ENCODE measurements around the gene ST14. TPM values are rescaled to one million over a fixed set of nuclear protein-coding genes. Genes with fewer than 3 reads are reported as not detected.
A peak's percentile ranks its signal among the peaks of the same experiment; 100 is the strongest.

ST14 gene
- total and polyA plus RNA-seq, 2 donors, result 9.5 to 13.4 TPM

DNA sequence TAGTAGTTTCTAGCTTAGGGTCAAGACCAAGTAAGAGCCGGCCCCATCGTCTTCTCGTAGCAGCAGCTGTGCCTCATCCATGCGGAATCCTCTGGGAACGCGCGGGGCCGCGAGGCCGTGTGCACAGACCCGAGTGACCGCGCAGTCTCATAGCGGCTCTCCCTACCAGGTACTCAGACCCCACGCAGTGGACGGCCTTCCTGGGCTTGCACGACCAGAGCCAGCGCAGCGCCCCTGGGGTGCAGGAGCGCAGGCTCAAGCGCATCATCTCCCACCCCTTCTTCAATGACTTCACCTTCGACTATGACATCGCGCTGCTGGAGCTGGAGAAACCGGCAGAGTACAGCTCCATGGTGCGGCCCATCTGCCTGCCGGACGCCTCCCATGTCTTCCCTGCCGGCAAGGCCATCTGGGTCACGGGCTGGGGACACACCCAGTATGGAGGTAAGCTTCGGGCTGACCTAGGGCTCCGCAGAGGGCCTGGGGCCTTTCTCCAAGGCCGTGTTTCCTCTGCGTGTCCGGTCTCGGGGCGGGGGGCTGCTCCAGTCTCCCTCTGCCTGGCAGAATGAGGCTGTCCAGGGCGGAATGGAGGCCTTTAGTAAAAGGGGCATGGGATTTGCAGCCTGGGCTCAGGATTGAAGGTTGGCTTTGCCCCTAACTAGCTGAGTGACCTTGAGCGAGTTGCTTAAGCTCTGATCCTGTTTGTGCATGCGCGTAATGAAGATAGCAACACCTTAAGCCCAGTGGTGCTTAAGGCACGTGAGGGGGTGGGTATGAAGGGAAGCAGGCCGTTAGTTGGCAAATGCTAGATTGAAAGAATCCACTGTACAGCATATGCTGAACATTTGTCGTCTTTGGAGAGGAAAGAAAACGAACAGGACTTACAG is 48.9 kb downstream of the ST14 start:
- no peak for DNase-seq (ENCODE audit: extremely low spot score)
- Histone ChIP-seq H3K4me1 (ENCODE audit: insufficient read depth) (no peaks in the 10 kb centered on the region), H3K4me3 (ENCODE audit: low read depth, low read length) (no peak overlapping the region), H3K27ac (ENCODE audit: low read depth) (no peak overlapping the region), H3K36me3 (ENCODE audit: insufficient read depth) (no peaks in the 10 kb centered on the region)
- WGBS, result 96% methylated on average over 45 of the region's 45 CpGs

DNA sequence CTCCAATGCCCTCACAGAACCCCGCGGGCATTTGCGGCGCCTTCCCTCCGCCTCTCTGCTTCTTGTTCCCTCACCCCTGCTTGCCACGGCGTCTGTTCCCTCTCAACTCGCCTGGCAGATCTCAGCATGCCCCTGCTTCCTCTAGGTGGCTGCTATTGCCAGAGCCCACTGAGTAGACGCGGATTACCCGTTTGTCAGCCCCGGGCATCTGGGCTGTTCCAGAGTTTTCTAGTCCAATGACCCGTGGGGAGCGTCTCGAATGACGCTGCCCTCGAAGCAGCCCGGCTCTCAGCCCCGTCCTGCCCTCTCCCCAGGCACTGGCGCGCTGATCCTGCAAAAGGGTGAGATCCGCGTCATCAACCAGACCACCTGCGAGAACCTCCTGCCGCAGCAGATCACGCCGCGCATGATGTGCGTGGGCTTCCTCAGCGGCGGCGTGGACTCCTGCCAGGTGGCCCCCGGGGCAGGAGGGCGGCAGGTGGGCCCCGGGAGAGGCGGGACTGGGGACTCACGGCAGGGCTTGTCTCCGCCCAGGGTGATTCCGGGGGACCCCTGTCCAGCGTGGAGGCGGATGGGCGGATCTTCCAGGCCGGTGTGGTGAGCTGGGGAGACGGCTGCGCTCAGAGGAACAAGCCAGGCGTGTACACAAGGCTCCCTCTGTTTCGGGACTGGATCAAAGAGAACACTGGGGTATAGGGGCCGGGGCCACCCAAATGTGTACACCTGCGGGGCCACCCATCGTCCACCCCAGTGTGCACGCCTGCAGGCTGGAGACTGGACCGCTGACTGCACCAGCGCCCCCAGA is 49.7 kb downstream of the ST14 start:
- WGBS, result 93% methylated on average over 53 of the region's 53 CpGs
- H3K36me3 ChIP-seq (ENCODE audit: insufficient read depth), result no peaks in the 10 kb centered on the region
- no peaks in the 10 kb centered on the region for H3K4me1 ChIP-seq (ENCODE audit: insufficient read depth)
- DNase-seq (ENCODE audit: extremely low spot score), result no peak
- no peak overlapping the region for H3K27ac ChIP-seq (ENCODE audit: low read depth)
- no peak overlapping the region for H3K4me3 ChIP-seq (ENCODE audit: low read depth, low read length)

DNA sequence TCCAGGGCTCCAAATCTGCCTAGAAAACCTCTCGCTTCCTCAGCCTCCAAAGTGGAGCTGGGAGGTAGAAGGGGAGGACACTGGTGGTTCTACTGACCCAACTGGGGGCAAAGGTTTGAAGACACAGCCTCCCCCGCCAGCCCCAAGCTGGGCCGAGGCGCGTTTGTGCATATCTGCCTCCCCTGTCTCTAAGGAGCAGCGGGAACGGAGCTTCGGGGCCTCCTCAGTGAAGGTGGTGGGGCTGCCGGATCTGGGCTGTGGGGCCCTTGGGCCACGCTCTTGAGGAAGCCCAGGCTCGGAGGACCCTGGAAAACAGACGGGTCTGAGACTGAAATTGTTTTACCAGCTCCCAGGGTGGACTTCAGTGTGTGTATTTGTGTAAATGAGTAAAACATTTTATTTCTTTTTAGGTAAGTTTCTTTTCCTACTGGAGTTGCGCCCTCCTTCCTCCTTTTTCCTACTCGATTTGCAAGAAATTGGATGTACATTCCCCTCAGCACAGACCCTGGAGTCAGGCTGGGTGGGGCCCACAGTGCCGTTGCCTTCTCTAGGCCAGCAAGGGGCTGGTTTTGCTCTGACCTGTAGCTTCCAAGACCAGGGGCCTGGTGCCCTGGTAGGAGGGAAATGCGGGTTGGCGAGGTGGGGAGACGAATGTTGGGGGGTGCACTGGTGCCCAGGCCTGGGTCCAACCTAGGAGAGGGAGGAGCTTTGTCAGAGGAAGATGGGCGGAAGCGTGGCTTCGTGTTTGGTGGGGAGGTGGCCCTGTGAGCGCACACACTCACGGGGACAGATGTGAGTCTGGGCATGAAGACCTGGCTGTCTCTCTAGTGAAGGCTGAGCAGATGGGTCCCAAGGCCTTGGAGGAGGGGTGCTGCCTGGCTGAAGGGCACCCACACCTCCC is 50.6 kb downstream of the ST14 start:
- Histone ChIP-seq H3K4me1 (ENCODE audit: insufficient read depth) (no peaks in the 10 kb centered on the region), H3K36me3 (ENCODE audit: insufficient read depth) (no peaks in the 10 kb centered on the region), H3K27ac (ENCODE audit: low read depth) (no peak overlapping the region), H3K4me3 (ENCODE audit: low read depth, low read length) (no peak overlapping the region)
- DNase-seq (ENCODE audit: extremely low spot score), result no peak
- WGBS, result 89% methylated on average over 23 of the region's 23 CpGs

DNA sequence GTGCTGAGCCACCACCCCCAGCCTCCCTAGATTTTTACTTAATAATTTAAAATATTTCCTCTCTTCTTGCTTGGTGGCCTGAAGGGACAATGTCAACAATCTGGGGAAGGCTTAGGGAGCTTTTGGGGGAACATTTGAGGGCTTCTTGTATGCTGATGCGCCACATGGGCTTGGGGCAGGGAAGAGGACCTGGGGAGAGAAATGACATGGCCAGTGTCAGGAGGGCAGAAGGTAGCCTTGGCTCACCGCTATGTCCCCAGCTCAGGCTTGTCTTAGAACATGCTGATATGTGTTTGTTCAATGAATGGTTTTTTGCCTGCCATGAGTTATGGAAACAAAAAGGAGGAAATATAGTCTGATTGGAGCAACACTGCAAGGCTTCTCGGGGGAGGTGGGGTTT is 51.6 kb downstream of the ST14 start:
- no peak overlapping the region for H3K27ac ChIP-seq (ENCODE audit: low read depth)
- H3K36me3 ChIP-seq (ENCODE audit: insufficient read depth), result no peaks in the 10 kb centered on the region
- WGBS, result 95% methylated on average over 3 of the region's 3 CpGs
- DNase-seq (ENCODE audit: extremely low spot score), result no peak
- H3K4me1 ChIP-seq (ENCODE audit: insufficient read depth), result no peaks in the 10 kb centered on the region
- H3K4me3 ChIP-seq (ENCODE audit: low read depth, low read length), result no peak overlapping the region

DNA sequence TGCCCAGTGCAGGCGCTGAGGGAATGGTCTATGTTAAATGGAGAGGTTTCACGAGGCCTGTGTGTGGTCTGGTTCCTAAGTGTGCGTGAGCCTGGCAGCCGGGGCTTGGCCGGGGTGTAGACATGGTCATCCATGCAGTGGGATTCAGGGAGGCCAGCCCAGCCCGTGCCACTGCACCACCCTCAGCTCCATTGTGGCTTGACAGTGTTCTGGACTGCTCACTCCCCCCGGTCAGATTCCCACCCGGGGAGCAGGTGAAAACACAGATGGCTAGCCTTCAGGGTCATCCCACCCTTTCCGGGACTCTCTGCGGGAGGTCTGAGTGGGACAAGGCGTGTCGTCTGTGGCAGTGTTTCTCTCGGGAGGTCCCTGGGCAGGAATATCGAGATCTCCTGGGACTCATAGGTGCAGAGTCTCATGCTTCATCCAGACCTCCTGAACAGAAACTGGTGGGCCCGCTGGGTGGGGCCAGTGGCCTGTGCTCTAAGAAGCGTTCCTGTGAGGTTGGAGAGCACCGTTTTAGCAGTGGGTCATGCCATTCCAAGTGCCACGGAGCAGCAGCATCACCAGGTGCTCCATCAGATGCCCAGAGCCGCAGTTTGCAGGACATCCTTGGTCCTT is 52.3 kb downstream of the ST14 start:
- no peaks in the 10 kb centered on the region for H3K36me3 ChIP-seq (ENCODE audit: insufficient read depth)
- 89% methylated on average over 19 of the region's 19 CpGs for WGBS
- H3K27ac ChIP-seq (ENCODE audit: low read depth), result no peak overlapping the region
- H3K4me3 ChIP-seq (ENCODE audit: low read depth, low read length), result no peak overlapping the region
- DNase-seq (ENCODE audit: extremely low spot score), result no peak
- H3K4me1 ChIP-seq (ENCODE audit: insufficient read depth), result no peaks in the 10 kb centered on the region

DNA sequence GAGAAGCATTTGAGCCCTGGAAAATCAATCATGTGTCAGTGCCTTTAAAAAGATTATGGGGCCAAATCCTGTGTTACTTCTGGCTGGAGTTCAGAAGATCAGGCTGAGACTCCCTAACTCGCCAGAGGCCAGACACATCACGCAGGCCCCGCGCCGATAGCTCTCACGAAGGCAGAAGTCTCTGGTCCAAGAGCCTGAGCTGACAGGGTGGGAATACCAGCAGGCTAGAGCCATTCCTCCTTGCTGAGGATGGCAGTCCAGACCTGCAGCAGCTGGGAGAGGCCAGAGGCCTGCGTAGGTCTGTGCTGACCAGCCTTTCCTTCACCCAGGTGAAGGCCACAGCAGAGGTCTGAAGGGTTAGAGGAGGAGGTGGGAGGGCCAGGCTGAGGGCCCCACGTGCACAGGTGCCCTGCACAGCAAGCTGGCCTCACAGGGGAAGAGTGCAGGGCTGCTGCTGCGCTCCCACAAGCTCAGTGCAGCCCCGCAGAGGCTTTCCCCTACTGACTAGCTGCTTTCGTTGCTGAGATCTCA is 52.9 kb downstream of the ST14 start:
- no peak overlapping the region for H3K4me3 ChIP-seq (ENCODE audit: low read depth, low read length)
- DNase-seq (ENCODE audit: extremely low spot score), result no peak
- H3K4me1 ChIP-seq (ENCODE audit: insufficient read depth), result no peaks in the 10 kb centered on the region
- WGBS, result 71% methylated on average over 11 of the region's 11 CpGs
- H3K27ac ChIP-seq (ENCODE audit: low read depth), result no peak overlapping the region
- no peaks in the 10 kb centered on the region for H3K36me3 ChIP-seq (ENCODE audit: insufficient read depth)

DNA sequence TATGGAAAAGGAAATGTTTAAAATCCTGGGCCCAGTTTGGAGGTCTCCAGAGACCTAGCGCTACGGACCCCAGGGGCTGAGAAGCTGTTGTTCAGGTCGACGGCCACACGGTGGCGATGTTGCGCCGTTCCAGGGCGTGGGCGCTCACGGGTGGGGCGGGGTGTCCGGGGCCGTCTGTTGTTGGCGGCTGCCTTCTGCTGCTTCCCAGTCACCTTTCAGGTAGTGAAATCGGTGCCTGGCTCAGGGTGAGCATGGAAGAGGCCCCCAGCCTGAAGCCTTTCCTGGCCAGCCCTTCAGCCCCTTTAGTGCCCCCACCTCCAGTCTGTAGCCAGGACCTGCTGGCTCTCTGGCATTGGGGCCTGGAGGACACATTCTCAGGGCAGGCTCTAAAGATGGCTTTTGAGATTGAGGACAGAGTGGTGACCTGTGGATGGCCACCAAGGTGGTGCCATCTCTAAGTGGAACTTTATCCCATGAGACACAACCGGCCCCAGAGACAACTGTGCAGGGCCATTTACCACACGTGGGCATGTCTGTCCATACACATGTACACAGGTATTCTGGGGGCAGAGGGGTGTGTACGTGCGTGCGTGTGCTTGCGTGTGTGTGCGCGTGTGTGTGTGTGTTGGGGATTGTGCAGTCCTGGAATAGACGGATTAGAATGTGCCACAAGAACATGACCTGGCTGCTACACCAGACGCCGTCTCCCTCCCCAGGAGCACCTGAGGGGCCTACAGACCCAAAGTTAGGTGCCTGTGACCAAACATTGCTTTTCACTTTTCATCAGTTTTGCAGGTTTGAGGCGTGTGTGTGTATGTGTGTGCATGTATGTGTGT is 53.8 kb downstream of the ST14 start:
- Histone ChIP-seq H3K4me1 (ENCODE audit: insufficient read depth) (no peaks in the 10 kb centered on the region), H3K36me3 (ENCODE audit: insufficient read depth) (no peaks in the 10 kb centered on the region), H3K4me3 (ENCODE audit: low read depth, low read length) (no peak overlapping the region), H3K27ac (ENCODE audit: low read depth) (no peak overlapping the region)
- DNase-seq (ENCODE audit: extremely low spot score), result peak; percentile 4
- 39% methylated on average over 28 of the region's 28 CpGs for WGBS

DNA sequence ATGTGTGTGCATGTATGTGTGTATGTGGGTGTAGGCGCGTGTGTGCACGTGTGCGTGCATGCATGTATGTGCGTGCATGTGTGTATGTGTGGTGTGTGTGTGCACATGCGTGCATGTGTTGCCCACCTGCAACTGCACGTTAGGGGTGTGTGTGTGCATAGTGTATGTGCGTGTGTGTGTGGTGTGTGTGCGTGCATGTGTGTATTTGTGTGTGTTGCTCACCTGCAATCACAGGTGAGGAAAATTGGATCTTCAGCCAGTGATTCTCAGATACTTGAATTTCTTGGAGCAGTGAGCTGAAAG is 54.3 kb downstream of the ST14 start:
- Histone ChIP-seq H3K36me3 (ENCODE audit: insufficient read depth) (no peaks in the 10 kb centered on the region), H3K4me1 (ENCODE audit: insufficient read depth) (no peaks in the 10 kb centered on the region), H3K4me3 (ENCODE audit: low read depth, low read length) (no peak overlapping the region), H3K27ac (ENCODE audit: low read depth) (no peak overlapping the region)
- DNase-seq (ENCODE audit: extremely low spot score), result no peak
- 95% methylated on average over 9 of the region's 9 CpGs for whole genome bisulfite sequencing

DNA sequence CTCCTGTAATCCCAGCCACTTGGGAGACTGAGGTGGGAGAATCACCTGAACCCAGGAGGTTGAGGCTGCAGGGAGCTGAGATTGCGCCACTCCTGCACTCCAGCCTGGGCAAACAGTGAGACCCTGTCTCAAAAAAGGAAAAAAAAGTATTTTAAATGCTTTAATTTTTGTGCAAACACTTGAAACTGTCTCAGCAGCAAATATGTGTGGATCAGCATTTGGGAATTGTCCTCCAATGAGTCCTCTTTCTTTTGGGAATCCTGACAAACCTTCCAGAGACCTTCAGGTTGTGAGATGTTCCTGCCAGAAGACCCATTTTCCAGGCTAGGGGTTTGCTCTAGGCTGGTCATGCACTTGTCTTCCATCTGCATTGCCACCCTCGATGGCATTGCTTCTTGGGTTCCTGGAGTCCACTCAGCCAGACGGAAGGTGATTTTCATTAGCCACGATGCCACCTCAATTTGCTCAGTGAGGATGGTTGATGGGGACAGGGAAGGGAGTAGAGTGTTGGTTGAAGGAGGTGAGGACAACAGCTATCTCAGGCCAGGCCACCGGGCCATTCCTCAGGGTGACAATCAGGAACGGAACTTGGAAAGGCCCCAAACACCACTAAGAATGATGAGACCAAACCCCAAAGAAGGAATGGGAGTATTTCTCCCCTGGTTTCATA is 55.4 kb downstream of the ST14 start:
- no peaks in the 10 kb centered on the region for H3K4me1 ChIP-seq (ENCODE audit: insufficient read depth)
- H3K36me3 ChIP-seq (ENCODE audit: insufficient read depth), result no peaks in the 10 kb centered on the region
- 91% methylated on average over 6 of the region's 6 CpGs for WGBS
- no peak overlapping the region for H3K27ac ChIP-seq (ENCODE audit: low read depth)
- DNase-seq (ENCODE audit: extremely low spot score), result no peak
- no peak overlapping the region for H3K4me3 ChIP-seq (ENCODE audit: low read depth, low read length)

DNA sequence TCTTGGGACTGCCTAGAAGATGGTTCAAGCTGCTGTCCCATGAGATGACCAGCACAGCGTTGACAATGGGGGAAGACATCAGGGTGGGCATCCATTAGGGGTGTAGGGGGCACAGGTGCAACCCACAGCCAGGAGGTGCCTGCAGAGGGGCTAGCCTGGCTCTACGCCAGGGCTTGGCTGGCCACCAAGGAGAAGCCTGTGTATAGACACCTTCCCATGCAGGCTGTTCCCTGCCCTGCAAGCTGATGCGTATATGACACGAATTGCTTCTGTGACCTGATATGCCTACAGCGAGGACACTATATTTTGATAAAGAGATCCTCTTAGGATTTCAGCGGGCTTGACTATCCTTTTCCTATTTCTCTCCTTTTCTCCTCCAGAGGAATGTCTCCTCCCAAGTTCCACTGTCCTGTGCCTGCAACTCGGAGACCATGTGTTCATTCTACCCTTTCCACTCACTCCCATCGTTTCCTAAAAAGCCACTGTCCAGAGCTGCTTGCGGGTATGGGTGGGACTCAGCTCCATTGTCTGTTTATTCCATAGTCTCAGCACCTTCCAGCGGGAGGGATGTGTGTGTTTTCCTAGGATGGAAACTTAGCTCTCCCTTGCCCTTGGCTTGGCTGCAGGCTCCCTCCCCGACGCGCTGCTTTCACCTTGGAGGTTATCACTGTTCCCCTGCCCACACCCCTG is 56.1 kb downstream of the ST14 start:
- 57% methylated on average over 13 of the region's 13 CpGs for WGBS
- DNase-seq (ENCODE audit: extremely low spot score), result no peak
- no peak overlapping the region for H3K4me3 ChIP-seq (ENCODE audit: low read depth, low read length)

DNA sequence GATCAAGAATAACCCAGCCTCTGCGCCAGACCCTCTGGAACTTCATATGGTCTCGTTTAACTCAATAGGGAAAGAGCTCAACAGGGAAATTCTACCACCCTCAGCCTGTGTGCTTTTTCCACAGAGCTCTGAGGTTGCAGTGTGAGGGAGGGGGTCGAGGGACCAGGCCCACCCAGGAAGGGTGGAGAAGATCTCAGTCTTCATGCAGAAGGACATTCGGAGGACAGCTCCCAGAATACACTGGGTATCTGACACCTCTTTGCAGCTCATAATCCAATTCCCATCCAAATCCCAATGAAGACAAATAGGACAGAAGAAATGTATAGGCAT is 56.6 kb downstream of the ST14 start:
- Histone ChIP-seq H3K4me3 (ENCODE audit: low read depth, low read length) (no peak overlapping the region), H3K36me3 (ENCODE audit: insufficient read depth) (no peaks in the 10 kb centered on the region)
- WGBS, result 49% methylated on average over 4 of the region's 4 CpGs

More for the DNA sequence above, 56.1 kb downstream of the ST14 start:
- Histone ChIP-seq H3K4me1 (ENCODE audit: insufficient read depth) (no peaks in the 10 kb centered on the region), H3K27ac (ENCODE audit: low read depth) (no peak overlapping the region), H3K36me3 (ENCODE audit: insufficient read depth) (no peaks in the 10 kb centered on the region)

More for the DNA sequence above, 56.6 kb downstream of the ST14 start:
- DNase-seq (ENCODE audit: extremely low spot score), result no peak
- Histone ChIP-seq H3K4me1 (ENCODE audit: insufficient read depth) (no peaks in the 10 kb centered on the region), H3K27ac (ENCODE audit: low read depth) (no peak overlapping the region)

Measured in urinary bladder (tissue), 4 donors.